GM12872 (cell line): Measurements from ENCODE around the gene PTPRD.

Source experiments
- CTCF ChIP-seq: IDR thresholded peaks from 3 replicates; pipeline ENCODE4 v1.5.1; 2011; ENCODE audit warnings: low read depth, mild to moderate bottlenecking, low read length, moderate library complexity; ENCODE audit not compliant: insufficient read depth

The PTPRD gene

DNA sequence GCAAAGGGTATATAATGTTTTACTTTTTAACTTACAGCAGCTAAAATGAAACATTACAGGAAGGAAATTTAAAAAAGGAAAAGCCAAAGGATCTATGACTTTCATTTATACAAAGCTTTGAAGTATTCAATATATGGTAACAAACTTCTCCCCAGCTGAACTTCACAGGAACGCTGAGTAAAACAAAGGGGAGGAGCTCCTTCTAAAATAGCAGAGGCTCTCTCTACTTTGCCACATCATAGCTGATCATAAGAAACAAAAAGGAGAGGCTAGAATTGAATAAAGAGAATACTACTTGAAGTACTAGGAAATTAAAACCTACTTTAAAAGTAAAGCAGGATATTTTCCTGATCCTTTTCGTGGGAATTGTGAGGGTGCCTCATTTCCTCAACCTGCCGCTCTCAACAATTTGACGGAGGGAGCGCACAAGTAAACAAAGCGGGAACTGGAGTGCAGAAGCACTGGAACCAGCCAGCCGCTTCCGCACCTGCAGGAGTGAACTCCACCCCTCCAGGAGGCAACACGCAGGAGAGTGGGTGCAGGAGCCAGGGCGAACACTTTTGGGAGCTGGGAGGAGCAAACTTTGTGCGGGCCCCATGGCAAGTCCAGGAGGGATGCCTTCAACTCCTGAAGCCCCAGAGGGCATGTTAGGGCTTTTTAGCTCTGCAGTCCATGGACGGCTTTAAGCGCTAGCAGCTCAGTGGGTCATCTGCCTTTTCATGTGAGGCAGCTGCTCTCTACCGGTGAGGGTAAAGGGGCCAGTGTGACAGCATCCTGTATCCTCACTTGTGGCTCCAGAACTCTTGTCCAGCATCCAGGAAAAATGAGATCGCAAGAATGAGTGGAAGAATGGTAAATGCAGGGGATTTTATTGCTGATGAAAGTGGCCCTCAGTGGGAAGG is 757.4 kb downstream of the PTPRD start:
- TF ChIP-seq CTCF, result no peak

DNA sequence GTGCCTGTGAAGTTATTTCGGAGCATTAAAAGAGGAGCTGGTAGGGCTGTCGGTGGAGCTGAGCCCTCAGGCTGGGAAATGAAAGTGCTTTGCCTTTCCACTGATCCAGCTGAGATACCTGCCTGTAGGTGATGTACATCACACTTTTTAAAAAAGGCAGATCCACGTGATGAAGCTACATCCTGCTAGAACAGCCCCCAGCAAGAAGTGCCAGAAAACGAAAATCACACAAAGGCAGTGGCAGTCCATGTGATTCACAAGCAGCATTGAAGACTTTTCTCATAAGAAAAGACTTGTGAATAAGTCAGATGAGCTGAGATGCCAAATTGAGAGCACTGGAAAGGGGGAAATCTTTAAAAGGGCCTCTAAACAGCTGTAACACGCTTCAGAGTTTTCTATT is 765.1 kb downstream of the PTPRD start:
- no peak for TF ChIP-seq CTCF

GRCh38 chr9:9846557-9846956 is 766.2 kb downstream of the PTPRD start:
- no peak for TF ChIP-seq CTCF

DNA sequence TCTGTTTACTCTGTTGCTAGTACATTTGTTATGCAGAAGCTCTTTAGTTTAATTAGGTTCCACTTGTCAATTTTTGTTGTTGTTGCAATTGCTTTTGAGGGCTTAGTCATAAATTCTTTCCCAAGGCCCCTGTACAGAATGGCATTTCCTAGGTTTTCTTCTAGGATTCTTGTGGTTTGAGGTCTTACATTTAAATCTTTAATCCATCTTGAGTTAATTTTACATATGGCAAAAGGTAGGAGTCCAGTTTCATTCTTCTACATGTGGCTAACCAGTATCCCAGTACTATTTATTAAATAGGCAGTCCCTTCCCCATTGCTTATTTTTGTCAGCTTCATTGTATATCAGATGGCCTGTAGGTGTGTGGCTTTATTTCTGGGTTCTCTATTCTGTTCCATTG is 792.4 kb downstream of the PTPRD start:
- TF ChIP-seq CTCF, result no peak

GRCh38 chr9:9819886-9820285 is 792.9 kb downstream of the PTPRD start:
- no peak for TF ChIP-seq CTCF

DNA sequence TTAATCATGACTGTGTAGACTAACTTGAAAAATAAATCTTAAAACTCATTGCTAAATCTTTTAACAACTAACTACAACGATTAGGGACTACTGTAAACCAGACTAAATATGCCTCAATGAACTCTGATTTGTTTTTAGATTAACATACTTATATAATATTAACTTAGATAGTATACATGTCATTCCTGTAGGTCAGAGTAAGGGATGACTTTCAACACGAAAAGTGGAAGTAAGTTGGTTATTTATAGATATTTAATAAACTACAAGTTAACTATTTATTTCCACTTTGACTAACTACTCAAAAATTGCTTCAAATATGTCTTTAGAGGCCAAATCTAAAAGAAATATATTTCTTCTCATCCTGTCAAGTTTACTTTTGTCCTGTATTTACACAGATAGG is 795.6 kb downstream of the PTPRD start:
- no peak for TF ChIP-seq CTCF

DNA sequence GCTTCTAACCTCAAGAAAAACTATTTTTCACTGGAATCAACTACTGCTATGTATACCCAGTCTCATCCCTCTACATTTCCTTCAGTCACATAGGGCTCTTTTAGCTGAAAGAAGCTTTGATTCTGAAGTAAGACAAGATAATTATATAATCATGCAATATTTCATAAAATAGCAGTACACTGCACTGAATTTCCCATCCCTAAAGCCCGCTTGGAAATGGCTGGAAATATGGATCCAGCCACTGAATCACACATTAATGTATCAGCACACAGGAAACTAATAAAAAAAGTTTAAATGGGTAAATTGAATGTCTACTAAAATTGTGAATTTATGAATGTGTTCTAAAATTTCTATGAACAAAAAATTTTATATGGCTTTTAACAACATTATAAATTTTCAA is 808.7 kb downstream of the PTPRD start:
- no peak for TF ChIP-seq CTCF
